ENCODE data around the gene GSTA3. TPM values are rescaled to one million over a fixed set of nuclear protein-coding genes. Genes with fewer than 3 reads are reported as not detected.

The GSTA3 gene
- total and polyA plus RNA-seq, 2 donors (not counting 3 experiments of a cell fraction or from before 2014, with no cell fraction given), result not detected

DNA sequence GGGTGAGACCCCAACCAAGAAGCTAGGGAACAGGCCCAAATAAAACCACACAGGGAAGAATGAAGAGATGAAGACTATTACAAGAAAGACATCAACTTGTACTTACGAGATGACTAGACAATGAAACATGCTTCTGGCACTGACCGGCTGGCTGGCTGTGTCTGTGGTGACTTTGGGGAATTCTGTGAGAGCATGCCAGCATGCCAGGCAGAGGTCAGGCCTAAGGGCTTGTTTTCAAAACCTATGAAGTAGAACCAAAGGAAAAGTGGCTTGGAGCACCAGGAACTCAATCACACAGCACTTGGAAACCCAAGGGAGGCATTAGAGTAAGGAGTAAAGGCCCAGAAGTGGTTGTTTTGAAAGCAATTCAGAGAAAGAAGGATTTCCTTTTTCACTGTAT lies 28.4 kb upstream of the GSTA3 start:
- FAIRE-seq (no peak), DNase-seq (ENCODE audit: low read depth, low spot score) (no peak)
- Histone ChIP-seq H3K4me3 (replicated peaks in 1 of 3; ENCODE audit: insufficient read depth in 1 of 3, low read depth in 1 of 3, low read length in 3 of 3) (no peak overlapping the region), H3K27me3 (ENCODE audit: control insufficient read depth in 2 of 2, insufficient read depth in 2 of 2, low read length in 2 of 2) (peaks cover 0 to 2% of the 10 kb centered on the region in 2 experiments), H3K4me1 (ENCODE audit: control insufficient read depth, extremely low read depth, insufficient read depth, low read length) (no peaks in the 10 kb centered on the region), H3K4me2 (ENCODE audit: insufficient read depth, low read length) (no peak overlapping the region), H3K9ac (replicated peaks; ENCODE audit: extremely low read depth, insufficient read depth, low read length) (no peak overlapping the region), H3K9me3 (replicated peaks; ENCODE audit: control insufficient read depth, insufficient read depth, low read length) (no peaks in the 10 kb centered on the region), H3K9me1 (replicated peaks; ENCODE audit: control insufficient read depth, extremely low read depth, insufficient read depth, low read length) (no peaks in the 10 kb centered on the region), H3K27ac (ENCODE audit: insufficient read depth, low read depth, low read length) (no peak overlapping the region), H2AFZ (ENCODE audit: low read depth, low read length) (no peak overlapping the region), H3K36me3 (ENCODE audit: control insufficient read depth in 2 of 2, extremely low read depth in 1 of 2, insufficient read depth in 2 of 2, low read length in 2 of 2) (no peaks in the 10 kb centered on the region), H4K20me1 (replicated peaks; ENCODE audit: control insufficient read depth, extremely low read depth, insufficient read depth, low read length) (no peaks in the 10 kb centered on the region), H3K79me2 (ENCODE audit: control insufficient read depth, insufficient read depth, low read length) (no peaks in the 10 kb centered on the region)
- no TSS peak for BruUV-seq (replicated peaks)
- intact Hi-C loops (cut with micrococcal nuclease), result no loop called here
- ChIA-PET CTCF (no interaction called here), POLR2A (no interaction called here)
- dilution Hi-C loops (cut with MboI; ENCODE audit: extremely low pct_ligation_motif_present, low sequenced_read_pairs), result no loop called here
- no peak for TF ChIP-seq FOS (IDR thresholded peaks at IDR 0.05; ENCODE audit: borderline replicate concordance, insufficient read depth, low read length)
- TF ChIP-seq, protein P1, sequence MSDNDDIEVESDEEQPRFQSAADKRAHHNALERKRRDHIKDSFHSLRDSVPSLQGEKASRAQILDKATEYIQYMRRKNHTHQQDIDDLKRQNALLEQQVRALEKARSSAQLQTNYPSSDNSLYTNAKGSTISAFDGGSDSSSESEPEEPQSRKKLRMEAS (IDR thresholded peaks at IDR 0.05; ENCODE audit: insufficient read depth, insufficient read length), result no peak
- TF ChIP-seq, protein P2, sequence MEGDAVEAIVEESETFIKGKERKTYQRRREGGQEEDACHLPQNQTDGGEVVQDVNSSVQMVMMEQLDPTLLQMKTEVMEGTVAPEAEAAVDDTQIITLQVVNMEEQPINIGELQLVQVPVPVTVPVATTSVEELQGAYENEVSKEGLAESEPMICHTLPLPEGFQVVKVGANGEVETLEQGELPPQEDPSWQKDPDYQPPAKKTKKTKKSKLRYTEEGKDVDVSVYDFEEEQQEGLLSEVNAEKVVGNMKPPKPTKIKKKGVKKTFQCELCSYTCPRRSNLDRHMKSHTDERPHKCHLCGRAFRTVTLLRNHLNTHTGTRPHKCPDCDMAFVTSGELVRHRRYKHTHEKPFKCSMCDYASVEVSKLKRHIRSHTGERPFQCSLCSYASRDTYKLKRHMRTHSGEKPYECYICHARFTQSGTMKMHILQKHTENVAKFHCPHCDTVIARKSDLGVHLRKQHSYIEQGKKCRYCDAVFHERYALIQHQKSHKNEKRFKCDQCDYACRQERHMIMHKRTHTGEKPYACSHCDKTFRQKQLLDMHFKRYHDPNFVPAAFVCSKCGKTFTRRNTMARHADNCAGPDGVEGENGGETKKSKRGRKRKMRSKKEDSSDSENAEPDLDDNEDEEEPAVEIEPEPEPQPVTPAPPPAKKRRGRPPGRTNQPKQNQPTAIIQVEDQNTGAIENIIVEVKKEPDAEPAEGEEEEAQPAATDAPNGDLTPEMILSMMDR (IDR thresholded peaks at IDR 0.05; ENCODE audit: extremely low read depth in 1 of 2, insufficient read depth in 1 of 2, low read depth in 1 of 2, low read length in 2 of 2), result no peak
- TF ChIP-seq JUN (IDR thresholded peaks at IDR 0.05; ENCODE audit: borderline replicate concordance, insufficient read depth, insufficient read length, low read depth), result no peak
- no peak for TF ChIP-seq POLR2AphosphoS5 (IDR thresholded peaks at IDR 0.05; ENCODE audit: insufficient read depth, low read depth, low read length)
- no peak for TF ChIP-seq POLR2A (IDR thresholded peaks at IDR 0.05; ENCODE audit: low read depth, low read length)
- TF ChIP-seq EZH2 (IDR thresholded peaks at IDR 0.05; ENCODE audit: borderline replicate concordance, low read depth, low read length, severe bottlenecking), result no peak
